Measurements from ENCODE around the gene ELL. TPM values are rescaled to one million over a fixed set of nuclear protein-coding genes. Genes with fewer than 3 reads are reported as not detected.

Gene ELL
- total RNA-seq, 1 experiment from 2014 or later = 22.9 TPM

- Histone ChIP-seq H3K27me3 (ENCODE audit: insufficient read depth, low read length) (no peaks in the 10 kb centered on the region), H4K20me1 (ENCODE audit: insufficient read depth) (peaks cover 2% of the 10 kb centered on the region; the same call in 1 of the 2 replicates), H3K9me3 (ENCODE audit: control insufficient read depth in 1 of 2, insufficient read depth in 1 of 2, low read depth in 1 of 2, low read length in 2 of 2) (no peaks in the 10 kb centered on the region), H3K4me3 (replicated peaks in 1 of 2; ENCODE audit: low read depth in 1 of 2, low read length in 2 of 2) (no peak overlapping the region), H3K9me2 (ENCODE audit: insufficient read depth) (no peaks in the 10 kb centered on the region), H2AFZ (ENCODE audit: low read depth, low read length, poor library complexity, severe bottlenecking) (no peak overlapping the region), H3K4me2 (ENCODE audit: low read length) (no peak overlapping the region), H3K4me1 (ENCODE audit: control insufficient read depth in 1 of 2, insufficient read depth in 2 of 2, low read length in 2 of 2) (peaks cover 15 to 32% of the 10 kb centered on the region in 2 experiments), H3K27ac (ENCODE audit: low read depth, low read length) (no peak overlapping the region), H3K79me2 (ENCODE audit: insufficient read depth, low read length) (peaks cover 83% of the 10 kb centered on the region), H3K36me3 (ENCODE audit: control insufficient read depth in 1 of 2, insufficient read depth in 2 of 2, low read length in 2 of 2) (no peaks in the 10 kb centered on the region), H3K9ac (ENCODE audit: low read length) (no peak overlapping the region)
- intact Hi-C loops (cut with micrococcal nuclease) = no loop called here
- DNase-seq (ENCODE audit: low read depth, low spot score) (no peak), ATAC-seq (no peak)
- TF ChIP-seq POLR2A (IDR thresholded peaks at IDR 0.05; ENCODE audit: borderline replicate concordance, extremely low read depth, insufficient read depth, insufficient read length) (no peak), FOSL1 (IDR thresholded peaks at IDR 0.05; ENCODE audit: low read depth) (no peak)
- BruUV-seq (replicated peaks) = no TSS peak
- ChIA-PET CTCF (no interaction called here), POLR2A (no interaction called here), RAD21 (ENCODE audit: low non-redundant PET in 1 of 2, low total read pairs in 2 of 2, uncharacterized antibody in 2 of 2, unreplicated experiment in 2 of 2) (no interaction called here)
Observed at GRCh38 chr19:18490728-18491127, 31.1 kb downstream of the ELL start.

GRCh38 chr19:18489627-18490184 lies 32.2 kb downstream of the ELL start:
- Histone ChIP-seq H3K4me2 (ENCODE audit: low read length) (no peak overlapping the region), H3K27ac (ENCODE audit: low read depth, low read length) (no peak overlapping the region), H3K36me3 (ENCODE audit: control insufficient read depth in 1 of 2, insufficient read depth in 2 of 2, low read length in 2 of 2) (no peaks in the 10 kb centered on the region), H3K4me3 (replicated peaks in 1 of 2; ENCODE audit: low read depth in 1 of 2, low read length in 2 of 2) (no peak overlapping the region), H2AFZ (ENCODE audit: low read depth, low read length, poor library complexity, severe bottlenecking) (no peak overlapping the region), H3K27me3 (ENCODE audit: insufficient read depth, low read length) (no peaks in the 10 kb centered on the region), H3K9ac (ENCODE audit: low read length) (no peak overlapping the region), H3K9me3 (ENCODE audit: control insufficient read depth in 1 of 2, insufficient read depth in 1 of 2, low read depth in 1 of 2, low read length in 2 of 2) (no peaks in the 10 kb centered on the region), H3K79me2 (ENCODE audit: insufficient read depth, low read length) (peaks cover 83% of the 10 kb centered on the region), H4K20me1 (ENCODE audit: insufficient read depth) (peaks cover 2% of the 10 kb centered on the region; the same call in 1 of the 2 replicates), H3K9me2 (ENCODE audit: insufficient read depth) (no peaks in the 10 kb centered on the region), H3K4me1 (ENCODE audit: control insufficient read depth in 1 of 2, insufficient read depth in 2 of 2, low read length in 2 of 2) (peaks cover 23 to 37% of the 10 kb centered on the region in 2 experiments)
- ChIA-PET RAD21 (ENCODE audit: low non-redundant PET in 1 of 2, low total read pairs in 2 of 2, uncharacterized antibody in 2 of 2, unreplicated experiment in 2 of 2) (no interaction called here), POLR2A (no interaction called here), CTCF (interaction anchor here (1.5 kb wide), 1 partner anchor 13 kb away, joined by 7 read pairs; no protein-coding TSS in a partner anchor)
- BruUV-seq (replicated peaks) = no TSS peak
- intact Hi-C loops (cut with micrococcal nuclease) = no loop called here
- ATAC-seq (no peak), DNase-seq (ENCODE audit: low read depth, low spot score) (no peak)
- TF ChIP-seq EGR1 (IDR thresholded peaks at IDR 0.05; ENCODE audit: low read depth) = no peak
- no peak for TF ChIP-seq CTCF (IDR thresholded peaks at IDR 0.05 in 2 of 3, conservative IDR thresholded peaks at IDR 0.05 in 1 of 3; ENCODE audit: borderline replicate concordance in 1 of 3, insufficient read depth in 1 of 3, low read depth in 2 of 3, low read length in 2 of 3)
- TF ChIP-seq POLR2A (IDR thresholded peaks at IDR 0.05; ENCODE audit: borderline replicate concordance, extremely low read depth, insufficient read depth, insufficient read length) = no peak
- no peak for TF ChIP-seq ELF1 (IDR thresholded peaks at IDR 0.05; ENCODE audit: borderline replicate concordance, low read depth)
- no peak for TF ChIP-seq EZH2 (IDR thresholded peaks at IDR 0.05)
- no peak for TF ChIP-seq SIN3A (IDR thresholded peaks at IDR 0.05; ENCODE audit: low read depth)
- no peak for TF ChIP-seq SP1 (IDR thresholded peaks at IDR 0.05; ENCODE audit: low read depth)
- no peak for TF ChIP-seq ATF3 (IDR thresholded peaks at IDR 0.05)
- TF ChIP-seq ZNF274 (IDR thresholded peaks at IDR 0.05; ENCODE audit: low read depth, low read length) = no peak
- TF ChIP-seq EZH2phosphoT487 (IDR thresholded peaks at IDR 0.05; ENCODE audit: borderline replicate concordance) = no peak
- no peak for TF ChIP-seq FOSL1 (IDR thresholded peaks at IDR 0.05; ENCODE audit: low read depth)
- no peak for TF ChIP-seq CBX3 (IDR thresholded peaks at IDR 0.05; ENCODE audit: low read depth)
- TF ChIP-seq CEBPB (IDR thresholded peaks at IDR 0.05; ENCODE audit: low read depth) = no peak
- TF ChIP-seq SRF (IDR thresholded peaks at IDR 0.05; ENCODE audit: low read depth) = no peak
- no peak for TF ChIP-seq REST (IDR thresholded peaks at IDR 0.05; ENCODE audit: low read depth)
- no peak for TF ChIP-seq RAD21 (IDR thresholded peaks at IDR 0.05; ENCODE audit: low read depth)
